MCF 10A (cell line): ENCODE measurements around the gene AMDHD2. TPM values are rescaled to one million over a fixed set of nuclear protein-coding genes. Genes with fewer than 3 reads are reported as not detected.
A peak's percentile ranks its signal among the peaks of the same experiment; 100 is the strongest.

Experiments used
- BruUV-seq: library from RNA; stranded (reverse); fragments of 400-500 nt; replicated peaks from 2 replicates; lab custom pipeline; 2021; lab: Mats Ljungman, UMichigan
- CTCF ChIA-PET: fragments of 300-600 bp; sonication (Branson Sonifier 250); formaldehyde crosslinking; extraction: SDS; loops from one replicate; lab custom pipeline; 2021; ENCODE audit warnings: antibody characterized with exemption, inconsistent platforms; lab: Yijun Ruan, JAX
- POLR2A ChIA-PET: fragments of 300-600, 350-650 bp; sonication (Branson Sonifier 250); formaldehyde crosslinking; extraction: SDS; loops from one replicate; lab custom pipeline; 2020; ENCODE audit warnings: antibody characterized with exemption, inconsistent platforms; lab: Yijun Ruan, JAX
- DNase-seq: peaks from one replicate; pipeline ENCODE4 v3.0.0-alpha.2; 2018; ENCODE audit not compliant: unreplicated experiment
- H3K27ac Mint-ChIP-seq: one replicate; pipeline ENCODE4 v1.8.0; 2022; ENCODE audit warnings: mild to moderate bottlenecking, low read depth, mixed read lengths; ENCODE audit not compliant: unreplicated experiment
- H3K27me3 Mint-ChIP-seq: one replicate; pipeline ENCODE4 v1.8.0; 2022; ENCODE audit warnings: mixed read lengths; ENCODE audit not compliant: insufficient read depth, unreplicated experiment
- H3K36me3 Mint-ChIP-seq: one replicate; pipeline ENCODE4 v1.8.0; 2022; ENCODE audit warnings: mild to moderate bottlenecking, moderate library complexity, mixed read lengths; ENCODE audit not compliant: insufficient read depth, unreplicated experiment
- H3K4me1 Mint-ChIP-seq: one replicate; pipeline ENCODE4 v1.8.0; 2022; ENCODE audit warnings: mixed read lengths; ENCODE audit not compliant: insufficient read depth, unreplicated experiment
- H3K4me3 Mint-ChIP-seq: one replicate; pipeline ENCODE4 v1.8.0; 2022; ENCODE audit warnings: mild to moderate bottlenecking, moderate library complexity, mixed read lengths; ENCODE audit not compliant: unreplicated experiment
- H3K9me3 Mint-ChIP-seq: one replicate; pipeline ENCODE4 v1.8.0; 2022; ENCODE audit warnings: mixed read lengths; ENCODE audit not compliant: unreplicated experiment
- CTCF ChIP-seq: fragments of 200-600 bp; IDR thresholded peaks from one replicate; pipeline ENCODE4 v1.8.0; 2022; ENCODE audit warnings: antibody characterized with exemption, mild to moderate bottlenecking; ENCODE audit not compliant: unreplicated experiment
- intact Hi-C: fragments of 100-400 bp; cut with micrococcal nuclease; formaldehyde crosslinking; loops from 2 replicates; pipeline ENCODE4 v1.14.1; 2022
- total RNA-seq: library from RNA; stranded (reverse); gene quantifications from 2 replicates; pipeline ENCODE4 v1.2.3, GENCODE V29; 2022

Gene AMDHD2
- total RNA-seq, 1 experiment from 2014 or later: 15.8 TPM

GRCh38 chr16:2501946-2502895, 17.9 kb upstream of the AMDHD2 start:
- Mint-ChIP-seq H3K4me3 (no peak overlapping the region), H3K27me3 (no peaks in the 10 kb centered on the region), H3K27ac (no peak overlapping the region), H3K36me3 (peaks cover 8% of the 10 kb centered on the region), H3K9me3 (no peaks in the 10 kb centered on the region), H3K4me1 (peaks cover 5% of the 10 kb centered on the region)
- no TSS peak for BruUV-seq
- intact Hi-C loops: loop anchor here (1.0 to 2.0 kb wide), 2 partner anchors 162 to 307 kb away; partner anchors contain the start of gene ABCA3
- ChIA-PET CTCF (interaction anchor here (0.6 to 2.8 kb wide), 16 partner anchors 8 to 305 kb away, joined by 3 to 15 read pairs (median 4); partner anchors contain the start of gene CCNF), POLR2A (interaction anchor here (1.4 to 1.5 kb wide), 3 partner anchors 72 to 250 kb away, joined by 4 to 11 read pairs (median 4); partner anchors contain the start of genes CCNF and ECI1)
- DNase-seq: no peak
- no peak for TF ChIP-seq CTCF

- no peak for TF ChIP-seq CTCF
- Mint-ChIP-seq H3K27me3 (no peaks in the 10 kb centered on the region), H3K27ac (peak overlapping the region; percentile 7), H3K9me3 (no peaks in the 10 kb centered on the region), H3K36me3 (no peaks in the 10 kb centered on the region), H3K4me1 (no peaks in the 10 kb centered on the region), H3K4me3 (no peak overlapping the region)
- CTCF ChIA-PET: interaction anchor here (0.5 kb wide), 1 partner anchor 88 kb away, joined by 3 read pairs; no protein-coding TSS in a partner anchor
- intact Hi-C loops: no loop called here
- BruUV-seq: no TSS peak
- POLR2A ChIA-PET: interaction anchor here (0.6 kb wide), 1 partner anchor 254 kb away, joined by 3 read pairs; the partner anchor contains the start of gene ECI1
- no peak for DNase-seq
These were observed 14.5 kb upstream of the AMDHD2 start for GRCh38 chr16:2505695-2506094.

DNA sequence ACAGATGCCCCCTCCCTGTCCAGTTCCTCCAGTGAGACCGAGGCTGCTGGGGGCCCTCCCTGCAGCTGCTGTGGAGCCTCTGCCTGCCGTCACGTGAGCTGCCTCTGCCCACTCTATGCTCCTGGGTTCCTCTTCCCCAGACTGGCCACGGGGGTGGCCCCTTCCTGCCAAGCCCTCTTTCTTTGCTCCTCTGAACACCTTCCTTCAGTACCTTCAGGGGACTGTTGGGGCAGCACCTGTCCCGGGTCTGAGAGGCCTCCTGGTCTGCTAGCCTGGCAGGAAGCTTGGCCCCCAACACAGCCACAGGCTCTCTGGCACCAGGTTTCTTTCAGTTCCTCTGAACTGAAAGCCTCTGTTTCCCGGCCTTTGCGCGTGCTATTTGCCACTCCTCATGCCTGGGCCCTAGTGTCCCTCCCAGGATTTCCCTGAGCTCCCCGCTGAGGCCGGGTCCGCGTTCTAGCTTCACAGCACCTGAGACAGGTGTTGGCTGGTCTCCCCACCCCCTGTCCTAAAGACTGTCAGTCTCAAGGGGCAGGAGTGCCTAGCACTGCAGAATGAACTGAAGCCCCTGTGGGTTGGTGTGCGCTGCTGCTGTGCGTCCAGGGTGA, 13.0 kb upstream of the AMDHD2 start:
- no TSS peak for BruUV-seq
- no peaks in the 10 kb centered on the region for H3K9me3 Mint-ChIP-seq
- CTCF ChIA-PET: interaction anchor here (0.7 to 1.3 kb wide), 2 partner anchors 77 to 167 kb away, joined by 3 to 4 read pairs; partner anchors contain the start of gene ABCA3
- no peak overlapping the region for H3K27ac Mint-ChIP-seq
- no peaks in the 10 kb centered on the region for H3K36me3 Mint-ChIP-seq
- H3K4me3 Mint-ChIP-seq: no peak overlapping the region
- H3K4me1 Mint-ChIP-seq: no peaks in the 10 kb centered on the region
- intact Hi-C loops: no loop called here
- POLR2A ChIA-PET: no interaction called here
- no peak for TF ChIP-seq CTCF
- H3K27me3 Mint-ChIP-seq: no peaks in the 10 kb centered on the region
- no peak for DNase-seq

DNA sequence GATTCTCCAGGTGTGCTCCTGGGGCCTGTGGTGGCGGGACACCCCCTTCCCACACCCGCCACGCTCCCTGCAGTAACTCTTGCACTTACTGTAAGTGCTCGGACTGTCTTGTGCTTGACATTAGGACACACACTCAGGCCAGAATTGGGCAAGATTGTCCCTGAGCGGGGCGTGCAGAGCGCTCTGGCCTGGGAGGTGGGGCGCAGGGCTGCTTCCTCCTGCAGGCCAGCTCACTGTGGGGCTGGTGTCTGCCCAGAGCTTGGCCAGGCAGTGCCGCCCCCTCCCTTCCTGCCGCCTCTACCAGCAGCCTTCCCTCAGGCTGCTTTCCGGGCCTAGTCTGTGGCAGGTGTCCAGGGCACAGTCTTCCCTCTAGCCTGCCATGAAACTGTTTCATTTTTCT, 12.5 kb upstream of the AMDHD2 start:
- H3K27ac Mint-ChIP-seq: no peak overlapping the region
- H3K36me3 Mint-ChIP-seq: no peaks in the 10 kb centered on the region
- BruUV-seq: no TSS peak
- no peak for DNase-seq
- CTCF ChIA-PET: interaction anchor here (1.3 kb wide), 1 partner anchor 167 kb away, joined by 4 read pairs; the partner anchor contains the start of gene ABCA3
- TF ChIP-seq CTCF: no peak
- H3K27me3 Mint-ChIP-seq: no peaks in the 10 kb centered on the region
- peaks cover 2% of the 10 kb centered on the region for H3K4me1 Mint-ChIP-seq
- POLR2A ChIA-PET: no interaction called here
- intact Hi-C loops: no loop called here
- no peak overlapping the region for H3K4me3 Mint-ChIP-seq
- H3K9me3 Mint-ChIP-seq: no peaks in the 10 kb centered on the region
